AG08395 (cell line): ENCODE measurements around the gene MXRA8.
A peak's percentile ranks its signal among the peaks of the same experiment; 100 is the strongest.
"Not testable (repeated sequence)": the region's sequence is repeated elsewhere in the genome, so short reads cannot be mapped to it uniquely, and the experiment has no call there.

Experiments
- DNase-seq: peaks from one replicate; pipeline ENCODE4 v3.0.0; 2012; ENCODE audit warnings: mixed read lengths, low spot score

MXRA8 gene, protein sequence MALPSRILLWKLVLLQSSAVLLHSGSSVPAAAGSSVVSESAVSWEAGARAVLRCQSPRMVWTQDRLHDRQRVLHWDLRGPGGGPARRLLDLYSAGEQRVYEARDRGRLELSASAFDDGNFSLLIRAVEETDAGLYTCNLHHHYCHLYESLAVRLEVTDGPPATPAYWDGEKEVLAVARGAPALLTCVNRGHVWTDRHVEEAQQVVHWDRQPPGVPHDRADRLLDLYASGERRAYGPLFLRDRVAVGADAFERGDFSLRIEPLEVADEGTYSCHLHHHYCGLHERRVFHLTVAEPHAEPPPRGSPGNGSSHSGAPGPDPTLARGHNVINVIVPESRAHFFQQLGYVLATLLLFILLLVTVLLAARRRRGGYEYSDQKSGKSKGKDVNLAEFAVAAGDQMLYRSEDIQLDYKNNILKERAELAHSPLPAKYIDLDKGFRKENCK

DNA sequence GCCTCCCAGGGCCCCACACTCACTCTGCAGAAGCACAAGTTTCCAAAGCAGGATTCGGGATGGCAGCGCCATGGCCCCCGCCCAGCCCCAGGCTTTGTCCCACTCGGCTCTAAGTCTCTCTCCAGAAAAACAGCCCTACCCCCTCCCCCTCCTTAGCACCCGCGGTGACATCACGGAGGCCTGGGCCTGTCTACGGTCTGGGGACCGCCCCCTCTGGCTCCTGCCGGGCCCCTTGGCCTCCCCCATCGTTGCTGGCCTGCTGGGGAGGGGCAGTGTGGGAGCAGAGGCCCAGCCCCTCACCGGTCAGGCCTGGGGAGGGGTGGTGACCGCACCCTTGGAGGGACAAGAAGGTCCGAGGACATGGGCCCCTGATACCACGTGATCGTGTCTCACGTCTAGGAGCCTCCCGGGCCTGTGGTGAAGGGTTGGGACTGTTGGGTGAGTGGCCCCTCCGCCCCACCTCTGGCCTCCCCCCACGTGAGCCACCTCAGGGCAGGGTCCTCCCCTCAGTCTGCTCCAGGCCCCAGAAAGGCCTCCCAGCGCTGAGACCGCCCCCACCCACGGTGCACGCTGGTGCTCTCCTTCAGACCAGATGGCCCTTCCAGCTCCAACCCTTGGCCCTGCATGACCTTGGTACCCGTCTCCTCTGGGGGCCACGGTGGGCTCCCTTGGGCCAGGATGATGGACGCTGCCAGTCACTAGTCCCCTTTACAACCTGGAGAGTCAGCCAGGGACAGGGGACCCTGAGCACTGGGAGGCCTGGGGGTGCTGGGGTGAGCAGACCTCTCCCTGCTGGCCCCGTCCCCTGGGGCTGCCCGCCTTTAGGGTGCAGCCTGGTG, at the start of gene MXRA8:
MXRA8 (minus strand) TSS at position 123 of the 839 bp plus-strand sequence; CDS start at position 72, 51 bp downstream.
- peak; percentile 92 for DNase-seq

DNA sequence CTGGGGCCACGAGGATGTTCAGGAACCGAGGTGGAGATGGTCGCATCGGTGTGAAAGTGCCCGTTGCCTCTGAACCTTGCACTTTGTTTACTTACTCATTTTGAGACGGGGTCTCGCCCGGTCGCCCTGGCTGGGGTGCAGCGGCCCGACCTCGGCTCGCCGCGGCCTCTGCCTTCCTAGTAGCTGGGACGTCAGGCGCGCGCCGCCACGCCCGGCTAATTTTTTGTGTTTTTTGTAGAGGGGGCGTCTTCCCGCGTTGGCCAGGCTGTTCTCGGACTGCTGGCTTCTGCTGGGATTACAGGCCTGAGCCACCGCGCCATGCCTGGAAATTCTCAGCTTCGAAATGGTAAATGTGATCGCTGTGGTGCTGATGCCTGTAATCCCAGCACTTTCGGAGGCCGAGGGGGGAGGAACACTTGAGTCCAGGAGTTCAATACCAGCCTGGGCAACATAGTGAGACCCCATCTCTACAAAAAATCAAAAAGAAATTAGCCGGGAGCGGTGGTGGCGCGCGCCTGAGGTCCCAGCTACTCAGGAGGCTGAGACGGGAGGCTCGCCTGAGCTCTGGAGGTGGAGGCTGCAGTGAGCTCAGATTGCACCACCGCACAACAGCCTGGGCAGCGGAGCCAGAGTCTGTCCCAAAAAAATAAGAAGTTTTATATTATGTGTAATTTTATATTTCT, 49.4 kb upstream of the MXRA8 start:
- no peak for DNase-seq

DNA sequence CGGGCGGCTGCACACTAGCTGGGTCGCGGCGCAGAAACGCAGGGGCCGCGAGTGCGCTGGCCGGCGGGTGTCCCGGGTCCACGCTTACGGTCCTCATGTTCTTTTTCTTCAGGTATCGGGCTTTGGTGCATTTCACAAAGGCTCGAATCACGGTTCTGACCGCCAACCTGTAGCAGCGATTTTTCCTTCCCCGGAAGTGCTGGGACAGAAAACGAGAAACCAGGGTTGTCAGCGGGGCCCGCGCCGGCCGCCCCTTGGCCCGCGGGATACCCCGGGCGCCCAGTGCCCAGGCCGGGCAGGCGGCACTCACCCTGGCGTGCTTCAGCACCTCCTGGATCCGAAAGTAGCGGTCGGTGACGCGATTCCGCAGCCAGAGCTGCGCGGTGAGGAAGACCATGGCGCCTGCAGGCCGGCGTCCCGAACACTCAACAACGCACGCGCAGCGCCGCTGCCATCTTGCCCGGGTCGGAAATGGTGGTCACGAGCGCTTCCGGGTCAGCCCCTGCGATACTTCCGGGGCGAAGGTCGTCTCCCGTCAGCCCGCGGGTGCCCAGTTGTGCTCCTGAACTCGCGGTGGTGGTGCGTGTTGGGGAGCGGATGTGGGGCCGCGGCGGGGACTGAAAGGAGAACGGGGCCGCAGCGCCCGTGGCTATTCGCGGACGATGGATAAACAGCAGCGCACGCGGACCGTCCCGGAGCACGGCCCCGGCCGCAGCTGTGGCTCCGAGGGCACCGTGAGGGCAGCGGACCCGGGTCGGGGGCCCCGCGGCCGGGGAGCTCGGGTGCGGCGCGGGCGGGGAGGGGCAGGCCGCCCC, 48.7 kb upstream of the MXRA8 start, which contains the start of gene MRPL20:
MRPL20 (minus strand) TSS at position 473 of the 815 bp plus-strand sequence; CDS start at position 397, 76 bp downstream.
- peak; percentile 96 for DNase-seq

DNA sequence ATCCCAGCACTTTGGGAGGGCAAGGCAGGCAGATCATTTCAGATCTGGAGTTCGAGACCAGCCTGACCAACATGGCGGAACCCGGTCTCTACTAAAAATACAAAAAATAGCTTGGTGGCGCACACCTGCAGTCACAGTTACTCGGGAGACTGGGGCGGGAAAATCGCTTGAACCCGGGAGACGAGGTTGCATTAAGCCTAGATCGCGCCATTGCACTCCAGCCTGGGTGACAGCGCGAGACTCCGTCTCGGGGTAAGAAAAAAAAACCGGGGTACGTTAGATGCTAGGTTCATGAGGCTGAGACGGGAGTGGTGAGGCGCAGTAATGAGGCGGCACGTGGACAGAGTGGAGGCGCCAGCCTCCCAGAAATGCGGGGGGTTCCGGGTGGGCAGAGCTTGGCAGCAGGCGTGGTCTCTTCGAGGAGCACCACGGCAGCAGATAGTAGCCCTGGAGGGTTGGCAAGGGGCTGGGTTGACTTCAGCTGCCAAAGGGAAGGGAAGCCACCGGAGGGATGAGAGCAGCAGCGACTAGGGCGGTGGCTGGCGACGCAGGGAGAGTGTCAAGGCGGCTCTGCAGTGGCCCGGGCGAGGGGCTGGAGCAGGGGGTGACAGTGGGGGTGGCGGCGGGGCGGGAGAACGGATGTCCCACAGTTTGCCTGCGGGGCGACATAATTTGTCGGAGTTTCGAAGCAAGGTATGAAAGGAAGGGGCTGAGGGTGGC, 47.9 kb upstream of the MXRA8 start:
- DNase-seq = no peak

DNA sequence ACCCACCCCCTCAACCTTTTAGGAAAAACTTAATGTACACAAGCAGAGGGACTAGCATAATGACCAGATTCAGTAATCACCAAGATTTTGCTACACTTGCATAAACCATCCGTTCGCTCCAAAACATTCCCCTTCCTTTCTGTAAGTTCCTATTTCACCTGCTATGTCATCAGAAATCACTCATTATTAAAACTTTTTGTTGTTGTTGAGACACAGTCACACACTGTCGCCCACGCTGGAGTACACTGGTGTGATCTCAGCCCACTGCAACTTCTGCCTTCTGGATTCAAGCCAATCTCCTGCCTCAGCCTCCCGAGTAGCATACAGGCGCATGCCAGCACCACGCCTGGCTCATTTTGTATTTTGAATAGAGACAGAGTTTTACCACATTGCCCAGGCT, 45.3 kb upstream of the MXRA8 start:
- DNase-seq = no peak

DNA sequence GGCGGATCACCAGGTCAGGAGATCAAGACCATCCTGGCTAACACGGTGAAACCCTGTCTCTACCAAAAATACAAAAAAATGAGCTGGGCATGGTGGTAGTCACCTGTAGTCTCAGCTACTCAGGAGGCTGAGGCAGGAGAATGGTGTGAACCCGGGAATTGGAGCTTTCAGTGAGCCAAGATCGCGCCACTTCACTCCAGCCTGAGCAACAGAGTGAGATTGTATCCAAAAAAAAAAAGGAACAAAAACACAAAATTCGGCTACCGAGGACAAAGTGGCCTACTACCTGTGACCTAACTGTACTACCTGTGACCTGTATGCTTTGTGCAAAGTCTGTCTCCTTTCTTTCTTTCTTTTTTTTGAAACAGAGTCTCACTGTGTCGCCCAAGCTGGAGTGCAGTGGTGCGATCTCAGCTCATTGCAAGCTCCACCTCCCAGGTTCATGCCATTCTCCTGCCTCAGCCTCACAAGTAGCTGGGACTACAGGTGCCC, 44.6 kb upstream of the MXRA8 start:
- not testable (repeated sequence) for DNase-seq

DNA sequence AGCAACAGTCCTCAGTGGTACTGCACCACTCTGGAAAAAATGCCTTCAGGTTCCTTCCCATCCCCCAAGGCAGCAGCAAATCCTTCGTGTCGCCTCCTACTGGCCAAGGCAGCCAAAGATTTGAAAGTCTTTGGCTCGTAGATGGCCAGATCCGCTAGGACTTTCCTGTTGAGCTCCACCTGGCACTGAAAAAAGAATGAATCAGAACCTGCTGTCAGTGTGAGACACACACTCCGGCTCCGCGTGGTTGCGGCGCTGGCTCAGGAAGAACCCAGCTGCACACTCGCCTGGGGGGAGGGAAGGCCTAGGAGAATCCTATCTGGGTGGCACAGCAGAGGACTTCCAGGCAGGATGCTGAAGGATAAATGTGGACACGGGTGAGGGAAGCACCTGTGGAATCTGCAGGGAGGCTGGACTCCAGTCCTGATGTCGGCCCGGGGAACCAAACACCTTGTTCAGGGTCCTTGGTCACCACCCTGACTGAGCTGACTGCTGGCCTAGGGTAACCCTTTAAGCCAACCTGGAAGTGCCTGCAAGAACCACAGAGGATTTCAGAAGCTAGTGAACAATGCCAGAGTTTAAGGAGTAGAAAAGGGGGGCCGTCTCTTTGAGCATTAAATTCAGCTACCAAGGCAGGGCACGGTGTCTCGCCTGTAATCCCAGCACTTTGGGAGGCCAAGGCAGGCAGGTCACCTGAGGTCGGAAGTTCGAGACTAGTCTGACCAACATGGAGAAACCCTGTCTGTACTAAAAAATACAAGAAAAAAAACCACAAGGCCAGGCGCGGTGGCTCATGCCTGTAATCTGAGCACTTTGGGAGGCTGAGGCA, 43.9 kb upstream of the MXRA8 start:
- peak; percentile 66 for DNase-seq

DNA sequence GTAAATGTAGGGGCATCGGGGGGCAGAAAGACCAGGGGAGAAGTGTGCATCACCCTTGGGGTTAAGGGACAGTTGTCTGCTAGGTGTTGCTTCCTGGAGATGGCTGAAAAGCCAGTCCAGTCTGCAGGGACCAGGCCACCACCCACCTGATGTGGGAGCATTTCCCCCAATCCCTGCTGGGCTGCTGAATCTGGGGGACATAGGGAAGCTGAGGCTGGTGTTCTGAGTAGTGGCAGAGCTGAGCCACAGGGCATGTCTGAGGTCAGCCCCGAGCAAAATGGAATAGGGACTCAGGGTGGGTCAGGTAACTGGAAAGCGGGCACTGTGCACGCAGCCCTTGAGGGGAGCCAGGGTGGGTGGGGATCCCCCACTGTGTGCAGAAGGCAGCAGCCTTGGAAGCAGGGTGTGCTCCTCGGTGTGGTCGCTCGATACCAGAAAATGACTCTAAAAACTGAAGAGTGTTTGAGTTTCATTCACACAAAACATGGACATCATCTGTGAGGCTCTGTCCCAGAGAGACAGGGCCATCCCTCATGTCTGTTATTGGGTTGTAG, 43.2 kb upstream of the MXRA8 start:
- no peak for DNase-seq

DNA sequence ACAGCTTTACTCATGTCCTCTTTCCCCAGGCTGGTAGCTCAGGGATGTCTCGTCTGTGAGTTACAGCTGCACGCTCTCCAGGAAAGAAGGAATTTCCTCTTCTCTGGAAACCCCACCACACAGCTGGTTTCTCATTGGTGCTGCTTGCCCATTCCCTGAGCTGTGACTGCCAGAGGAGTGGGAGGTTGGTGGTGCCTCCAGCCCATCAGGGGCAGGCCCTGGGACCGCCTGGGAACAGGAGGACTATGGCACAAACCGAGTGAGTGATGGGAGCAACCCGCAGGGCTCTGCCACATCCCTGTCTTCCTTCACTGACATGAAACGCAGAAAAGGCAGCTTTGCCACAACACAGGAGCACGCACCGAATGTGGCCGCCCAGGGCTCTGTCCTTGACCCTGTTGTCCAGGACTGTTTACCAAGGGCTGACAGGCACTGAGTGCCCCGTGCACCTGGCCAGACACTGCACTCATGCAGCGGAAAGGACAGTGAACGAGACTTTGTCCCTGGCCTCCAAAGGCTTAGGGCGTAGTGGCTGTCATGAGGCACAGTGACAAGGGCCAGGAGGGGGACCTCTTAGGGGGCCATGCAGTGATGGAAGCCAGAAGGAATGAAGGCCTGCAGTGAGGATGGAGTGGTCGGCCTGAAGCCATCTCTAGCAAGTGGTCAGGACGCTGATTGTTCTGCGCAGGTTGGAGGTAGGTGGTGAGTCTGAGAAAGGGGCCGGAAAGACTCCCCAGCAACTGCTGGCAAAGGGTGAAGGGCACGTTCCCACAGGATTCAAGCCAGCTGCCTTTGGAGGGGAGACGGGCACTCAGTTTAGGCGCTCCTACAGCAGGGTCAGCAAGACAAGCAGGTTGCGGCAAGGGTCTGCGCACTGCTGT, 42.5 kb upstream of the MXRA8 start:
- DNase-seq = no peak

DNA sequence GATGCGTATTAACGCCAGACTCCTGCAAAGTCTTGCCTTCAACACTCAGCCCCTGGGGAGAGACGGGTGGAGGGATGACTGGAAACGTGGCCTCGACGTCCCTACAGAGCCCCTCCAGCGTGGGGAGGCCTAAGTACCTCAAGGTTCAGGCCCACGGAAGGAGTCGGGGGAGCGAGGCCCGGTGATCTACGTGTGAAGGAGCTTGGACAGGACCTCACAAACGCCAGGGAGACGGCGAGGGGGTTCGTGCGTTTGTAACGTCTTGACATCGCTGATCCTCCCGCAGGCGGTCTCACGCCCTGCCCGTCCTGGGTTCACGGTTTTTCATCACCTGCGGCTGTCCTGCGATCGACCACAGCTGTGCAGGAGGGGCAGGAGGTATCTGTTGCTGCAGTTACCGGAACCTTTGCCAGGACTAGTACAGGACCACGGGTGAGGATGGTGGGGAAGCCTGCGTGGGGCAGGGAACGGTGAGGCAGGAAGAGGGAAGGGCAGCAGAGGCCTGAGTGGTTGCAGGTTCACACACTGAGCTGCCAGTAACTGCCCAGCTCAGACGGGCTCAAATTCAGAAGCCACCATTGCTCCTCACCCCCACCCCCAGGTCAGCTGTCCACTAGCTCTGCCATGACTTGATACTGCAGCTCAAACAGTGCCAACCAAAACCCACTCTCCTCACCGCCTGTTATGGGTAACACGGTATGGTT, 41.7 kb upstream of the MXRA8 start:
- no peak for DNase-seq

DNA sequence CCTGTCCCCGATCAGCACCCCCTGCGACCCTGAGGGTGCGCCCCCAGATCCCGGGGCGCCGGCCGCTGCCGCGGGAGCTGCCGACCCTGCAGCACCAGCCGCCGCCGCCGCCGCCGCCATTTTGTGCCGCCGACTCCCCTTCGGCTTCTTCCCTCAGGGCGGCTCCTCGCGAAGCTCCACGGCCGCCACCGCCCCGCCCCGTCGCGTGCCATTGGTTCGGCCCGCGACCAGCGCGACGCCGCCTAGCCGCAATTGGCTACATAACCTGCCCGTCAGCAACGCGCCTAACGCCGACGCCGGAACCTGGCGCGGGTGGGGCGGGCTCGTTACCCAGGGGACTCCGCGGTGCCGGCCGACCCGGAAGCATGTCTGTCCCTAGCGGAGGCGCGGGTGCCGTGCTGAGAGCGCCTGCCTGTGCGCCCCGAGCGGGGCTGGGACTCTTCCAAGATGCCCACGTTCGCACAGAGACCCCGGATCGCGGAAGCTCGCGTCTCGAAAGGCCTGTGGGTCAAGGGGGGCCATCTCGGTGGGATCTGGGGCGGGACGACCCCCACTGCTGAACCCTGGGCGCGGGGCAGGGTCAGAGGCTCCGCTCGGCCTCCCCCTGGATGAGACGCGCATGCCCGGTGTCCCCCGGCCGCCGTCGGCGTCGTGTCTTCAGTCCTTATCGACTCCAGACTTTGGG, 41.0 kb upstream of the MXRA8 start, which contains the start of gene CCNL2:
CCNL2 (minus strand) TSS at position 149 of the 685 bp plus-strand sequence; CDS start at position 120, 29 bp downstream.
- peak; percentile 99 for DNase-seq

DNA sequence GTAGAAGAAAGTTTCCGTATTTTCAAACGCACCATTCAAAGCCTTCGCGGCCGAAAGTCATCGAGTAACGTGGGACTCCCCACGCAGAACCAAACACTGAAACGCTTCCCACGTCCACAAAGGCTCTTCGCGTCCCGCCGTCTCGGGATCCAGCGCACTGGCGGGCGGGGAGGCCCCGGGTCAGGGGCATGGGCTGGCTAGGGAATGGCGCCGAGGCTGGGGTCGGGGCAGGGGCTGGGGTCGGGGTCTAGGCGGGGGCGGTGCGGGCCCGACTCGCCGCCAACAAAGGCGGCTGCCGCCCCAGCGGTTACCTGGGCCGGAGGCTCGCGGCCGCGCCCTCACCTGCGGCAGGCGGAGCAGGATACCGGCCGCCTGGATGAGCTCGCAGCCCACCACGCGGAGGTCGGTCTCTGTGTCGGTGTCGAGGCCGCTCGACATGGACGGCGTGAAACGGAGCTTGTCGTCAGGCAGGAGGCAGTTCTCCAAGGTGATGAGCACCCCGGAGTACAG, 40.4 kb upstream of the MXRA8 start:
- no peak for DNase-seq

DNA sequence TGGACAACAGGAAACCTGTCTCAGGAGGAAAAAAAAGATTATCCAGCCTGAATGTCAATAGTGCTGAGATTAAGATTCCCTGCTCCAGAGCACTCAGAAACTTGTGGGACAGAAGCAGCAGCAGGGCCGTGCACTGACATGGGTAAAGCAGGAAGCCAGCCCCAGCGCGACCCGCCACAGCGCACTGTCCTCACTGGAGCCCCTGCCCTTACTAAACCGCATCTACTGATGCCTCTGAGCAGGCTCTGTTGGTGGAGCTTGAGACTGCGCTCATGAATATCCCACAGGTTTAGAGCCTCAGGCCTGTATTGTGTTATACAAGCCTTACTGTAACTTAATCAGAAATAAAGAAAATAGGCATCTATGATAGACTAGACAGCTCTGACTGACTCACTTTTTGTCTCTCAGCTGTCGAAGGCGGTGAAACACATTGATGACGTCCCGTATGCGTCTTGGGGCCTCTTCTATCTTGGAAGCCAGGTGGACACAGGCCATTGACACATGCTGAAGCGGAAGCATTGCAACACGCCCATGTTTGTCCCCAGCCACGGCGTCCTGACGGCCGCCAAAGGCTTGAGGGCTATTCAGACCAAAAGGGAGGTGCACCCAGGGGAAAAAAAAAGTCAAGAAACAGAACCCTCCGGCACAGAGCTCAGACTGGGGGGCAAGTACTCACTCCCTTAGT, 39.6 kb upstream of the MXRA8 start:
- no peak for DNase-seq

DNA sequence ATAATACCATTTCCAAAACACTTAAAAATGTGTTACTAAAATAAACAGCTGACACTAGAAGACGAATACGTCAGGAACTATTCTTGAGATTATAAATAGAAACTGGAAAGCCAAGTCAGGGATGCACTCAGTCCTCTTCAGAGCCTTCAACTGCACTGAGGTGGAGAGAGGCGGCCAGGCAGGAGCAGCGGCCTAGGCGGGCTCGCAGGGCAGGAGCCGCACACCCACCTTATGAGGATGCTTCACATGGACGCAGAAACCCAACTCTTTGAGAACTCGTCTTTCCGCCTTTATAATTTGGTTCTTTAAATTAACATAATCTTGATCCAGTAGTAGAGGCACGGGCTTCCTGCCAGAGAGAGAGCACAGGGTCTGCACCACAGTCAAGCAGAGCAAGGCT, 36.8 kb upstream of the MXRA8 start:
- no peak for DNase-seq

DNA sequence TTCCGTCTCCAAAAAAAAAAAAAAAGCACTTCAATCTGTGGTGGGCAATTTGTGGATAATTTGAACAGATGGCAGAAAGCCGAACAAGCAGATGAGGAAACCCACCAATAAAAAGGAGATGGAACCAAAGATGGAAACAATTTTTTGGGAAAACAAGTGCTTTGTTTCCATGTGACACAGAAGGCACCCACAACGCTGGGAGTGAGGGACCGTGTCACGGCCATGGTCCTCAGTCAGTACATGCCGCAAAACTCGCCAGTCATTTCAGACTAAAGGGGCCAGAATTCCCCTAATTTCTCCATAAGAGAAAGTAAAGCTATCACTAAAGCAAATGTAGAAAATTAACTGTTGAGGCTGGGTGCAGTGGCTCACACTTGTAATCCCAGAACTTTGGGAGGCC, 35.8 kb upstream of the MXRA8 start:
- no peak for DNase-seq

DNA sequence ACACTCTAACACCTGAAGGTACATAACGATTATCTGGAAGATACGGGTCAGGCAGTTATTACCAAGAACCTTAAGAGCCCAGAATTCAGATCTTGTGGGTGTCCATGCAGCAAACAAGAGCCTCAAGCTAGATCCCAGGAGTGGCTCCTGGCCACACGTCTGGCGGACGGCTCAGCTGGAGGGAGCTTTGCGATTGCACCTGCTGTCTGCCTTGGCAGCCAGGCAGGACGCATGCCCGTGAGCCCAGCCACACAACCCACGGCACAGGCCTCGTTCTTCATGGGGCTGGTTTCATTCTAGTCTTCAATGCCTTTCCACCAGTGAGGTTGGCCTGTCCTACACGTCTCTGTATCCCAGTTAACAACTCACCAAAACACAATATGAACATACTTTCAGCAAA, 35.1 kb upstream of the MXRA8 start:
- DNase-seq = no peak
